Stimulated activated CD4-positive, alpha-beta T cell treated with anti-CD3 and anti-CD28 coated beads, Interleukin-15, amount 100 ng/mL, for 48 hours (primary cell): ENCODE data around the gene TRIM29.

ENCODE experiments used
- DNase-seq, 2 donors: peaks; one replicate each; pipeline ENCODE4 v3.0.0-alpha.2; 2020; ENCODE audit warnings: low read depth in 2 of 2

The TRIM29 gene

GRCh38 chr11:120097721-120098385 lies 40.1 kb downstream of the TRIM29 start:
- no peak for DNase-seq

GRCh38 chr11:120096369-120097191 lies 41.3 kb downstream of the TRIM29 start:
- no peak for DNase-seq

- DNase-seq: no peak
Observed at GRCh38 chr11:120095516-120095915, 42.4 kb downstream of the TRIM29 start.

GRCh38 chr11:120091701-120092100 lies 46.2 kb downstream of the TRIM29 start:
- DNase-seq: no peak

- DNase-seq: no peak
Observed at GRCh38 chr11:120091121-120091520, 46.8 kb downstream of the TRIM29 start.

- DNase-seq: no peak
Observed at GRCh38 chr11:120090411-120090810, 47.5 kb downstream of the TRIM29 start.

- no peak for DNase-seq
Observed at GRCh38 chr11:120089036-120090001, 48.6 kb downstream of the TRIM29 start.

- no peak for DNase-seq
Observed at GRCh38 chr11:120088056-120088455, 49.9 kb downstream of the TRIM29 start.

GRCh38 chr11:120086651-120087050 lies 51.3 kb downstream of the TRIM29 start:
- no peak for DNase-seq

- no peak for DNase-seq
Observed at GRCh38 chr11:120079750-120080610, 57.9 kb downstream of the TRIM29 start.

- no peak for DNase-seq
Observed at GRCh38 chr11:120078397-120078796, 59.5 kb downstream of the TRIM29 start.

- DNase-seq: no peak
Observed at GRCh38 chr11:120074076-120074475, 63.8 kb downstream of the TRIM29 start.

GRCh38 chr11:120073196-120073595 lies 64.7 kb downstream of the TRIM29 start:
- DNase-seq: no peak

GRCh38 chr11:120068114-120068573 lies 69.8 kb downstream of the TRIM29 start:
- no peak for DNase-seq

GRCh38 chr11:120067438-120068113 lies 70.3 kb downstream of the TRIM29 start:
- DNase-seq: no peak

GRCh38 chr11:120066738-120067437 lies 71.0 kb downstream of the TRIM29 start:
- DNase-seq: no peak

- DNase-seq: no peak
Observed at GRCh38 chr11:120065876-120066275, 72.0 kb downstream of the TRIM29 start.

GRCh38 chr11:120065176-120065575 lies 72.7 kb downstream of the TRIM29 start:
- no peak for DNase-seq

GRCh38 chr11:120064341-120064740 lies 73.6 kb downstream of the TRIM29 start:
- no peak for DNase-seq
